Breast epithelium (tissue), 4 donors: ENCODE data around the gene CCDC97. TPM values are rescaled to one million over a fixed set of nuclear protein-coding genes. Genes with fewer than 3 reads are reported as not detected.

ENCODE experiments used
- DNase-seq, 2 donors: peaks; one replicate each; pipeline ENCODE4 v3.0.0-alpha.2; 2019; ENCODE audit warnings: low spot score in 2 of 2
- H3K27ac ChIP-seq, 2 donors: fragments of 200-600 bp; sonication (generic) in 1 of 2; one replicate each; pipeline ENCODE4 v1.5.1; 2016 to 2019; ENCODE audit warnings: mild to moderate bottlenecking in 1 of 2
- H3K27me3 ChIP-seq, 2 donors: fragments of 200-600 bp; sonication (generic) in 1 of 2; one replicate each; pipeline versions ENCODE4 v1.5.1 to v1.6.0; 2017 to 2019; ENCODE audit warnings: control low read depth in 1 of 2, mild to moderate bottlenecking in 1 of 2
- H3K36me3 ChIP-seq: fragments of 200-600 bp; one replicate; pipeline ENCODE4 v1.5.1; 2019
- H3K4me1 ChIP-seq, 2 donors: fragments of 200-600 bp; sonication (generic); one replicate each; pipeline ENCODE4 v1.5.1; 2016 to 2019; ENCODE audit warnings: control low read depth in 1 of 2
- H3K4me3 ChIP-seq, 3 donors: fragments of 200-600 bp; sonication (generic); 1 replicate in 2 of 3; 2 replicates in 1 of 3; pipeline ENCODE4 v1.5.1; 2016 to 2019; ENCODE audit warnings: mild to moderate bottlenecking in 3 of 3, moderate library complexity in 2 of 3
- H3K9me3 ChIP-seq, 2 donors: fragments of 200-600 bp; sonication (generic) in 1 of 2; one replicate each; pipeline ENCODE4 v1.5.1; 2016 to 2019; ENCODE audit warnings: control low read depth in 1 of 2
- POLR2A ChIP-seq: fragments of 450-650 bp; IDR thresholded peaks from one replicate; pipeline ENCODE4 v1.6.1; 2016; ENCODE audit warnings: antibody characterized with exemption, mild to moderate bottlenecking, moderate library complexity
- POLR2AphosphoS5 ChIP-seq, 3 donors: sonication (generic); formaldehyde crosslinking; IDR thresholded peaks; one replicate each; pipeline ENCODE4 v1.6.1; 2017; ENCODE audit warnings: antibody characterized with exemption in 3 of 3
- intact Hi-C: fragments of 100-400 bp; cut with DNase I; formaldehyde crosslinking; loops from one replicate; pipeline ENCODE4 v1.15.1; 2023; ENCODE audit warnings: low total_unique reads
- total RNA-seq, 3 donors: library from RNA; depleted of rRNA; stranded (reverse); fragments of >200 nt; gene quantifications; one replicate each; pipeline ENCODE4 v1.1.0, GENCODE V29; 2016

The CCDC97 gene
- total RNA-seq, 3 donors from 2014 or later: 15.4 to 15.7 (median 15.4) TPM

GRCh38 chr19:41373993-41374392, 64.0 kb downstream of the CCDC97 start:
- no peak for TF ChIP-seq POLR2A
- TF ChIP-seq POLR2AphosphoS5 (IDR thresholded peaks at IDR 0.05): peak; percentile 17 to 35 (median 24)
- no peaks in the 10 kb centered on the region for H3K36me3 ChIP-seq
- peaks cover 8 to 14% of the 10 kb centered on the region in 2 donors for H3K4me1 ChIP-seq
- H3K27ac ChIP-seq: peak overlapping the region; percentile 4 to 19
- H3K9me3 ChIP-seq: no peaks in the 10 kb centered on the region
- no peaks in the 10 kb centered on the region for H3K27me3 ChIP-seq
- intact Hi-C loops: no loop called here
- DNase-seq: peak in 1 of 2 donors; percentile 89
- H3K4me3 ChIP-seq: peak overlapping the region in 1 of 3 donors; percentile 2

Other genes with a start within 250 kb of the CCDC97 start
- not detected for gene CYP2A13, start 221.7 kb upstream of the CCDC97 start, total RNA-seq
- not detected for gene CYP2F1, start 195.7 kb upstream of the CCDC97 start, total RNA-seq
- 1 to 10 TPM in 2 of 3 donors, under 1 TPM in 1; 0.80 to 2.0 (median 2.0) TPM for gene CYP2S1, start 117.0 kb upstream of the CCDC97 start, total RNA-seq
- 10 to 100 TPM; 29.0 to 89.8 (median 36.4) TPM for gene AXL, start 90.9 kb upstream of the CCDC97 start, total RNA-seq
- gene HNRNPUL1, start 45.8 kb upstream of the CCDC97 start, total RNA-seq: 100 to 1,000 TPM; 116 to 146 (median 125) TPM
- gene TGFB1, start 43.8 kb downstream of the CCDC97 start, total RNA-seq: 10 to 100 TPM; 12.0 to 21.4 (median 13.4) TPM
- 1 to 10 TPM; 4.0 to 7.3 (median 4.3) TPM for gene B9D2, start 54.0 kb downstream of the CCDC97 start, total RNA-seq
- 10 to 100 TPM; 15.7 to 29.2 (median 17.0) TPM for gene TMEM91, start 66.4 kb downstream of the CCDC97 start, total RNA-seq
- gene EXOSC5, start 87.2 kb downstream of the CCDC97 start, total RNA-seq: 10 to 100 TPM; 18.2 to 20.6 (median 18.7) TPM
- gene BCKDHA, start 87.6 kb downstream of the CCDC97 start, total RNA-seq: 10 to 100 TPM; 40.3 to 54.6 (median 53.1) TPM
- 1 to 10 TPM; 2.6 to 3.0 (median 2.9) TPM for gene B3GNT8, start 117.2 kb downstream of the CCDC97 start, total RNA-seq
- gene DMAC2, start 129.7 kb downstream of the CCDC97 start, total RNA-seq: 10 to 100 TPM; 24.8 to 41.3 (median 31.6) TPM
- not detected for gene ERICH4, start 133.0 kb downstream of the CCDC97 start, total RNA-seq